Loucy (cell line): ENCODE data around the gene PCDH17.

Experiments
- CTCF ChIP-seq: fragments of 200-600 bp; sonication (generic); conservative IDR thresholded peaks from 2 replicates; pipeline ENCODE4 v1.5.1; 2014; ENCODE audit warnings: mild to moderate bottlenecking, antibody characterized with exemption, low read length
- EZH2phosphoT487 ChIP-seq: fragments of 200-600 bp; IDR thresholded peaks from 2 replicates; pipeline ENCODE4 v1.6.1; 2018; ENCODE audit warnings: antibody characterized with exemption, mild to moderate bottlenecking, moderate library complexity, borderline replicate concordance

- no peak for TF ChIP-seq CTCF
- no peak for TF ChIP-seq EZH2phosphoT487
Observed at GRCh38 chr13:57666131-57666953, 34.8 kb downstream of the PCDH17 start.
